A673 (cell line): ENCODE measurements around the gene HPRT1.
A peak's percentile ranks its signal among the peaks of the same experiment; 100 is the strongest.

Source experiments
- CTCF ChIP-seq: fragments of 300-800, 200-600 bp; sonication (generic); conservative IDR thresholded peaks from 2 replicates; pipeline ENCODE4 v1.5.1; 2017; ENCODE audit warnings: low read depth, mild to moderate bottlenecking, antibody characterized with exemption, low read length, moderate library complexity, mixed read lengths
- EZH2 ChIP-seq: fragments of 200-600 bp; sonication (generic); IDR thresholded peaks from 2 replicates; pipeline ENCODE4 v1.6.1; 2017; ENCODE audit warnings: borderline replicate concordance, low read depth, mild to moderate bottlenecking, mixed read lengths, antibody characterized with exemption, low read length; ENCODE audit not compliant: poor library complexity, severe bottlenecking

GRCh38 chrX:134423606-134424005 is 36.4 kb upstream of the HPRT1 start:
- TF ChIP-seq CTCF: peak; percentile 60
- no peak for TF ChIP-seq EZH2
